ENCODE results near the gene ASPSCR1.
A peak's percentile ranks its signal among the peaks of the same experiment; 100 is the strongest.

ASPSCR1 gene

GRCh38 chr17:81968396-81968745 lies 9.1 kb upstream of the ASPSCR1 start:
- no peak for DNase-seq (ENCODE audit: low spot score)
- H3K79me1 ChIP-seq (ENCODE audit: low read depth, low read length), result no peaks in the 10 kb centered on the region
- H3K9ac ChIP-seq (ENCODE audit: low read depth, low read length, poor library complexity), result no peak overlapping the region
- H2BK12ac ChIP-seq (ENCODE audit: low read length), result no peak overlapping the region
- H3K18ac ChIP-seq (ENCODE audit: low read length), result no peak overlapping the region
- H2BK120ac ChIP-seq (ENCODE audit: low read depth, low read length), result no peak overlapping the region
- H2BK5ac ChIP-seq (ENCODE audit: low read length), result no peak overlapping the region
- H3K14ac ChIP-seq (ENCODE audit: low read length), result no peak overlapping the region
- no peak overlapping the region for H3K4me2 ChIP-seq (ENCODE audit: insufficient read depth, low read length, poor library complexity, severe bottlenecking)
- H3K23ac ChIP-seq (ENCODE audit: low read depth, low read length, poor library complexity), result no peak overlapping the region
- H3K27ac ChIP-seq (replicated peaks; ENCODE audit: low read length), result no peak overlapping the region
- H2BK15ac ChIP-seq (ENCODE audit: low read length), result no peak overlapping the region
- no peaks in the 10 kb centered on the region for H3K36me3 ChIP-seq (replicated peaks in 1 of 2; ENCODE audit: control insufficient read depth in 2 of 2, insufficient read depth in 2 of 2, low read length in 2 of 2)
- peaks cover 15 to 35% of the 10 kb centered on the region in 2 donors for H3K4me1 ChIP-seq (ENCODE audit: control insufficient read depth in 2 of 2, insufficient read depth in 1 of 2, low read depth in 1 of 2, low read length in 2 of 2)
- H3K4me3 ChIP-seq (ENCODE audit: low read length in 2 of 2), result no peak overlapping the region
- no CpG with 5 or more reads among the region's 7 CpGs for WGBS, 2 donors (ENCODE audit: extremely low coverage in 2 of 2, insufficient read length in 2 of 2, insufficient replicate concordance in 1 of 2)
- no peak overlapping the region for H2AK5ac ChIP-seq (ENCODE audit: low read depth, low read length)
- no peak overlapping the region for H3K4ac ChIP-seq (ENCODE audit: low read length)
- H4K91ac ChIP-seq (ENCODE audit: low read depth, low read length, poor library complexity), result no peak overlapping the region
- peak overlapping the region; percentile 78 for H2AFZ ChIP-seq (ENCODE audit: low read length)
- peaks cover under 1 to 6% of the 10 kb centered on the region in 2 donors for H3K9me3 ChIP-seq (replicated peaks in 1 of 2; ENCODE audit: control insufficient read depth in 2 of 2, insufficient read depth in 1 of 2, low read depth in 1 of 2, low read length in 2 of 2)
- no peak overlapping the region for H4K8ac ChIP-seq (ENCODE audit: low read depth, low read length)
- H3K27me3 ChIP-seq (ENCODE audit: control insufficient read depth in 3 of 3, insufficient read depth in 3 of 3, low read depth in 1 of 3, low read length in 3 of 3), result peaks cover 0 to 31% (median 15%) of the 10 kb centered on the region in 3 experiments

GRCh38 chr17:81968850-81969812 lies 8.3 kb upstream of the ASPSCR1 start:
- Histone ChIP-seq H2BK120ac (ENCODE audit: low read depth, low read length) (peak overlapping the region; percentile 66), H3K27ac (replicated peaks; ENCODE audit: low read length) (no peak overlapping the region), H3K4me1 (ENCODE audit: control insufficient read depth in 2 of 2, insufficient read depth in 1 of 2, low read depth in 1 of 2, low read length in 2 of 2) (peaks cover 15 to 34% of the 10 kb centered on the region in 2 donors), H3K23ac (ENCODE audit: low read depth, low read length, poor library complexity) (peak overlapping the region; percentile 17), H2BK15ac (ENCODE audit: low read length) (peak overlapping the region; percentile 63), H3K79me1 (ENCODE audit: low read depth, low read length) (no peaks in the 10 kb centered on the region), H2BK5ac (ENCODE audit: low read length) (no peak overlapping the region), H3K36me3 (replicated peaks in 1 of 2; ENCODE audit: control insufficient read depth in 2 of 2, insufficient read depth in 2 of 2, low read length in 2 of 2) (no peaks in the 10 kb centered on the region), H3K9ac (ENCODE audit: low read depth, low read length, poor library complexity) (peak overlapping the region; percentile 13), H3K4me3 (ENCODE audit: low read length in 2 of 2) (peak overlapping the region in 1 of 2 donors; percentile 13), H3K27me3 (ENCODE audit: control insufficient read depth in 3 of 3, insufficient read depth in 3 of 3, low read depth in 1 of 3, low read length in 3 of 3) (peaks cover 0 to 23% (median 9%) of the 10 kb centered on the region in 3 experiments), H3K4me2 (ENCODE audit: insufficient read depth, low read length, poor library complexity, severe bottlenecking) (no peak overlapping the region), H4K91ac (ENCODE audit: low read depth, low read length, poor library complexity) (no peak overlapping the region), H2BK12ac (ENCODE audit: low read length) (peak overlapping the region; percentile 87), H4K8ac (ENCODE audit: low read depth, low read length) (no peak overlapping the region), H3K18ac (ENCODE audit: low read length) (peak overlapping the region; percentile 59), H3K14ac (ENCODE audit: low read length) (no peak overlapping the region), H3K9me3 (replicated peaks in 1 of 2; ENCODE audit: control insufficient read depth in 2 of 2, insufficient read depth in 1 of 2, low read depth in 1 of 2, low read length in 2 of 2) (peaks cover 3 to 10% of the 10 kb centered on the region in 2 donors), H3K4ac (ENCODE audit: low read length) (no peak overlapping the region), H2AFZ (ENCODE audit: low read length) (no peak overlapping the region), H2AK5ac (ENCODE audit: low read depth, low read length) (peak overlapping the region; percentile 71)
- no CpG with 5 or more reads among the region's 12 CpGs for WGBS, 2 donors (ENCODE audit: extremely low coverage in 2 of 2, insufficient read length in 2 of 2, insufficient replicate concordance in 1 of 2)
- no peak for DNase-seq (ENCODE audit: low spot score)

GRCh38 chr17:81973432-81973831 lies 4.0 kb upstream of the ASPSCR1 start:
- peaks cover under 1% of the 10 kb centered on the region for H3K79me1 ChIP-seq (ENCODE audit: low read depth, low read length)
- H4K91ac ChIP-seq (ENCODE audit: low read depth, low read length, poor library complexity), result no peak overlapping the region
- peaks cover 5 to 8% of the 10 kb centered on the region in 2 donors for H3K4me1 ChIP-seq (ENCODE audit: control insufficient read depth in 2 of 2, insufficient read depth in 1 of 2, low read depth in 1 of 2, low read length in 2 of 2)
- no peak overlapping the region for H3K9ac ChIP-seq (ENCODE audit: low read depth, low read length, poor library complexity)
- no peak overlapping the region for H2AFZ ChIP-seq (ENCODE audit: low read length)
- H3K27me3 ChIP-seq (ENCODE audit: control insufficient read depth in 3 of 3, insufficient read depth in 3 of 3, low read depth in 1 of 3, low read length in 3 of 3), result peaks cover 0 to 14% (median 0%) of the 10 kb centered on the region in 3 experiments
- DNase-seq (ENCODE audit: low spot score), result no peak
- no peak overlapping the region for H3K23ac ChIP-seq (ENCODE audit: low read depth, low read length, poor library complexity)
- H2BK5ac ChIP-seq (ENCODE audit: low read length), result no peak overlapping the region
- H2AK5ac ChIP-seq (ENCODE audit: low read depth, low read length), result no peak overlapping the region
- H4K8ac ChIP-seq (ENCODE audit: low read depth, low read length), result no peak overlapping the region
- no peak overlapping the region for H3K4me2 ChIP-seq (ENCODE audit: insufficient read depth, low read length, poor library complexity, severe bottlenecking)
- H3K4me3 ChIP-seq (ENCODE audit: low read length in 2 of 2), result no peak overlapping the region
- no peak overlapping the region for H2BK120ac ChIP-seq (ENCODE audit: low read depth, low read length)
- no peaks in the 10 kb centered on the region for H3K36me3 ChIP-seq (replicated peaks in 1 of 2; ENCODE audit: control insufficient read depth in 2 of 2, insufficient read depth in 2 of 2, low read length in 2 of 2)
- H3K14ac ChIP-seq (ENCODE audit: low read length), result no peak overlapping the region
- H3K9me3 ChIP-seq (replicated peaks in 1 of 2; ENCODE audit: control insufficient read depth in 2 of 2, insufficient read depth in 1 of 2, low read depth in 1 of 2, low read length in 2 of 2), result peaks cover 3 to 10% of the 10 kb centered on the region in 2 donors
- H3K18ac ChIP-seq (ENCODE audit: low read length), result no peak overlapping the region
- H3K4ac ChIP-seq (ENCODE audit: low read length), result no peak overlapping the region
- no peak overlapping the region for H3K27ac ChIP-seq (replicated peaks; ENCODE audit: low read length)
- H2BK12ac ChIP-seq (ENCODE audit: low read length), result no peak overlapping the region
- no peak overlapping the region for H2BK15ac ChIP-seq (ENCODE audit: low read length)

All from neuronal stem cell (in vitro differentiated cells).